ENCODE results near the gene EXOSC7. TPM values are rescaled to one million over a fixed set of nuclear protein-coding genes. Genes with fewer than 3 reads are reported as not detected.

The EXOSC7 gene
- total and polyA plus RNA-seq, 2 of the 4 experiments (the other 2 are of a cell fraction) = 61.6 to 62.2 TPM

- TF ChIP-seq MXI1 (IDR thresholded peaks at IDR 0.05; ENCODE audit: borderline replicate concordance, low read depth, low read length) (no peak), CEBPB (IDR thresholded peaks at IDR 0.05; ENCODE audit: low read depth, low read length) (no peak), RAD21 (IDR thresholded peaks at IDR 0.05; ENCODE audit: low read length) (no peak)
- Histone ChIP-seq H4K20me1 (ENCODE audit: insufficient read depth, low read length) (peaks cover 23% of the 10 kb centered on the region; the same call in 1 of the 2 replicates), H4K5ac (ENCODE audit: low read depth, low read length) (no peak overlapping the region), H2AFZ (replicated peaks; ENCODE audit: low read length, poor library complexity) (no peak overlapping the region), H3K27ac (ENCODE audit: insufficient read depth, low read length) (no peak overlapping the region), H3K27me3 (ENCODE audit: control insufficient read depth, insufficient read depth, low read length) (no peaks in the 10 kb centered on the region), H3K56ac (ENCODE audit: extremely low read depth, insufficient read depth, low read length) (no peak overlapping the region), H2BK5ac (ENCODE audit: low read depth, low read length, poor library complexity, severe bottlenecking) (no peak overlapping the region), H3K4me3 (ENCODE audit: insufficient read depth, low read depth, low read length) (no peak overlapping the region), H3K14ac (replicated peaks; ENCODE audit: low read depth, low read length) (no peak overlapping the region), H3K9me3 (ENCODE audit: control insufficient read depth, insufficient read depth, low read length) (no peaks in the 10 kb centered on the region), H3K4me2 (ENCODE audit: low read depth, low read length) (no peak overlapping the region), H2AK5ac (ENCODE audit: low read depth, low read length) (no peak overlapping the region), H3K18ac (ENCODE audit: low read depth, low read length) (no peak overlapping the region), H2AK9ac (replicated peaks; ENCODE audit: low read depth, low read length, poor library complexity) (no peak overlapping the region), H2BK120ac (ENCODE audit: low read depth, low read length) (no peak overlapping the region), H3K9ac (ENCODE audit: low read depth, low read length) (no peak overlapping the region), H4K8ac (ENCODE audit: low read depth in 2 of 2, low read length in 2 of 2) (no peak overlapping the region), H3K4ac (ENCODE audit: low read depth, low read length) (no peak overlapping the region), H3K23ac (ENCODE audit: low read depth, low read length) (no peak overlapping the region), H3K4me1 (ENCODE audit: control insufficient read depth, insufficient read depth, low read length) (peaks cover 4% of the 10 kb centered on the region; the same call in 1 of the 2 replicates), H4K91ac (ENCODE audit: insufficient read depth, low read depth, low read length) (no peak overlapping the region), H2BK20ac (ENCODE audit: low read depth, low read length) (no peak overlapping the region), H3K9me1 (ENCODE audit: insufficient read depth, low read length) (peaks cover 6% of the 10 kb centered on the region; the same call in 1 of the 2 replicates), H3K36me3 (ENCODE audit: control insufficient read depth, insufficient read depth, low read length) (no peaks in the 10 kb centered on the region), H2BK15ac (ENCODE audit: low read depth, low read length) (no peak overlapping the region), H3K79me1 (ENCODE audit: low read depth in 1 of 2, low read length in 2 of 2) (peaks cover 46 to 81% of the 10 kb centered on the region in 2 experiments)
- POLR2A ChIA-PET (ENCODE audit: unreplicated experiment) = no interaction called here
- no peak for ATAC-seq (ENCODE audit: low read depth)
- CTCF ChIA-PET = interaction anchor here (0.5 kb wide), 1 partner anchor 35 kb away, joined by 3 read pairs; no protein-coding TSS in a partner anchor
- DNase-seq = no peak
- BruUV-seq (replicated peaks) = no TSS peak
- dilution Hi-C loops (cut with HindIII; ENCODE audit: low sequenced_read_pairs, unreplicated experiment) (no loop called here), in situ Hi-C loops (cut with MboI; ENCODE audit: low sequenced_read_pairs) (no loop called here), intact Hi-C loops (cut with micrococcal nuclease) (no loop called here)
- WGBS, 2 experiments (ENCODE audit: extremely low coverage in 2 of 2, insufficient read length in 1 of 2) = no CpG with 5 or more reads among the region's 2 CpGs
Observed at GRCh38 chr3:44969828-44970179, 6.2 kb upstream of the EXOSC7 start.

All from IMR-90 (cell line).